Right lobe of liver (tissue), 6 donors: ENCODE data around the gene CAPZB. TPM values are rescaled to one million over a fixed set of nuclear protein-coding genes. Genes with fewer than 3 reads are reported as not detected.

Experiments used
- ATAC-seq, 4 donors: fragments of 200-7000 bp; cut with Tn5 transposase; one replicate each; pipeline ENCODE4 v1.9.1; 2020; ENCODE audit warnings: mild to moderate bottlenecking in 4 of 4, moderate library complexity in 4 of 4
- DNase-seq, 3 donors: peaks; one replicate each; pipeline ENCODE4 v3.0.0-alpha.2; 2020
- H3K27ac ChIP-seq, 3 donors: fragments of 200-600 bp; one replicate each; pipeline ENCODE4 v1.8.0; 2022
- H3K27me3 ChIP-seq, 2 donors: fragments of 200-600 bp; one replicate each; pipeline ENCODE4 v1.8.0; 2022
- H3K36me3 ChIP-seq, 4 donors: fragments of 200-600 bp; sonication (generic) in 1 of 4; one replicate each; pipeline versions ENCODE4 v1.5.1 to v1.8.0; 2017 to 2022; ENCODE audit warnings: control low read depth in 1 of 4
- H3K4me1 ChIP-seq, 4 donors: fragments of 200-600 bp; sonication (generic) in 1 of 4; one replicate each; pipeline versions ENCODE4 v1.5.1 to v1.8.0; 2017 to 2022; ENCODE audit warnings: control low read depth in 1 of 4
- H3K4me3 ChIP-seq, 3 donors: fragments of 200-600 bp; one replicate each; pipeline ENCODE4 v1.8.0; 2022
- H3K9me3 ChIP-seq, 4 donors: fragments of 200-600 bp; sonication (generic) in 1 of 4; one replicate each; pipeline versions ENCODE4 v1.5.1 to v1.8.0; 2017 to 2022; ENCODE audit warnings: control low read depth in 1 of 4
- CTCF ChIP-seq, 4 donors: fragments of 200-600 bp in 3 of 4; fragments of 450-650 bp in 1 of 4; IDR thresholded peaks; one replicate each; pipeline versions ENCODE4 v1.5.1 to v1.8.0; 2016 to 2022; ENCODE audit warnings: antibody characterized with exemption in 4 of 4, mild to moderate bottlenecking in 2 of 4
- POLR2A ChIP-seq: fragments of 450-650 bp; IDR thresholded peaks from one replicate; pipeline ENCODE4 v1.6.1; 2017; ENCODE audit warnings: antibody characterized with exemption, mild to moderate bottlenecking
- WGBS: methylation state at CpG from one replicate; pipeline ENCODE4 v1.1.6; 2018; ENCODE audit warnings: low coverage, low lambda C conversion rate; ENCODE audit not compliant: insufficient coverage; ENCODE audit errors: missing lambda C conversion rate; 5-methylcytosine and 5-hydroxymethylcytosine counted together
- intact Hi-C, 2 donors: fragments of 100-400 bp; cut with DNase I; formaldehyde crosslinking; loops; one replicate each; pipeline versions ENCODE4 v1.11.2 to v1.14.1; 2022
- total RNA-seq, 6 experiments: library from RNA; depleted of rRNA in 2 of 6; stranded (reverse); fragments of >200 nt in 2 of 6; fragmentation: NEBNext Ultra II Directional in 3 of 6; extraction: Animal tissue kit (Norgen Biotek cat#: 25700) in 3 of 6; gene quantifications; one replicate each; pipeline versions ENCODE4 v1.1.0 to v1.2.4, GENCODE V29; 2016 to 2023
- donor health status: DM: no; HTN: yes; CAD: no.
- donor health status: DM: no; HTN: no; CAD: no.
- donor health status: DM: no; HTN: no; CAD: no.
- donor health status: DM: no; HTN: yes; CAD: no.
- donor health status: DM: no; HTN: yes; CAD: no.

CAPZB gene
- total RNA-seq, 6 experiments from 2014 or later: 53.5 to 117 (median 88.0) TPM

- 79% methylated on average over 7 of the region's 8 CpGs for WGBS
- no peak overlapping the region for H3K27ac ChIP-seq
- TF ChIP-seq POLR2A (no peak), CTCF (IDR thresholded peaks at IDR 0.05) (no peak)
- peaks cover 0 to under 1% (median 0%) of the 10 kb centered on the region in 4 donors for H3K36me3 ChIP-seq
- peaks cover 0 to 15% (median 0%) of the 10 kb centered on the region in 4 donors for H3K4me1 ChIP-seq
- no peak for DNase-seq
- H3K9me3 ChIP-seq: no peaks in the 10 kb centered on the region
- no peak overlapping the region for H3K4me3 ChIP-seq
- intact Hi-C loops: no loop called here
- ATAC-seq: no peak
- no peaks in the 10 kb centered on the region for H3K27me3 ChIP-seq
Observed at GRCh38 chr1:19361611-19362147, 123.7 kb downstream of the CAPZB start.

GRCh38 chr1:19360843-19361610 lies 124.3 kb downstream of the CAPZB start:
- intact Hi-C loops: no loop called here
- Histone ChIP-seq H3K36me3 (peaks cover 0 to 7% (median 6%) of the 10 kb centered on the region in 4 donors), H3K27me3 (no peaks in the 10 kb centered on the region), H3K27ac (no peak overlapping the region), H3K9me3 (no peaks in the 10 kb centered on the region), H3K4me3 (no peak overlapping the region), H3K4me1 (peaks cover 0 to 14% (median 0%) of the 10 kb centered on the region in 4 donors)
- 92% methylated on average over 13 of the region's 18 CpGs for WGBS
- no peak for TF ChIP-seq CTCF (IDR thresholded peaks at IDR 0.05)
- TF ChIP-seq POLR2A: no peak
- no peak for ATAC-seq
- DNase-seq: no peak

GRCh38 chr1:19360432-19360831 lies 124.9 kb downstream of the CAPZB start:
- Histone ChIP-seq H3K4me3 (no peak overlapping the region), H3K36me3 (peaks cover 0 to 13% (median 11%) of the 10 kb centered on the region in 4 donors), H3K4me1 (peaks cover 0 to 14% (median 0%) of the 10 kb centered on the region in 4 donors), H3K27ac (no peak overlapping the region), H3K9me3 (no peaks in the 10 kb centered on the region), H3K27me3 (no peaks in the 10 kb centered on the region)
- DNase-seq (no peak), ATAC-seq (no peak)
- TF ChIP-seq POLR2A (no peak), CTCF (IDR thresholded peaks at IDR 0.05) (no peak)
- intact Hi-C loops: no loop called here
- 78% methylated on average over 6 of the region's 11 CpGs for WGBS

- Histone ChIP-seq H3K4me1 (peaks cover 0 to 14% (median 0%) of the 10 kb centered on the region in 4 donors), H3K4me3 (no peak overlapping the region), H3K9me3 (no peaks in the 10 kb centered on the region), H3K36me3 (peaks cover 0 to 16% (median 12%) of the 10 kb centered on the region in 4 donors), H3K27me3 (no peaks in the 10 kb centered on the region), H3K27ac (no peak overlapping the region)
- no peak for TF ChIP-seq POLR2A
- ATAC-seq (peak in 1 of 4 donors; percentile 9), DNase-seq (no peak)
- 50% methylated on average over 2 of the region's 6 CpGs for WGBS
- intact Hi-C loops: no loop called here
Observed at GRCh38 chr1:19360016-19360415, 125.3 kb downstream of the CAPZB start.

- no peak overlapping the region for H3K27ac ChIP-seq
- intact Hi-C loops: no loop called here
- no peaks in the 10 kb centered on the region for H3K9me3 ChIP-seq
- H3K36me3 ChIP-seq: peaks cover 0 to 22% (median 14%) of the 10 kb centered on the region in 4 donors
- H3K27me3 ChIP-seq: no peaks in the 10 kb centered on the region
- WGBS: 40% methylated on average over 2 of the region's 11 CpGs
- DNase-seq: no peak
- TF ChIP-seq CTCF (IDR thresholded peaks at IDR 0.05) (no peak), POLR2A (no peak)
- peaks cover 0 to 11% (median 0%) of the 10 kb centered on the region in 4 donors for H3K4me1 ChIP-seq
- ATAC-seq: peak in 2 of 4 donors; percentile 11 to 18
- H3K4me3 ChIP-seq: no peak overlapping the region
Observed at GRCh38 chr1:19359357-19359756, 126.0 kb downstream of the CAPZB start.
